ENCODE measurements around the gene C6orf89.

DNA sequence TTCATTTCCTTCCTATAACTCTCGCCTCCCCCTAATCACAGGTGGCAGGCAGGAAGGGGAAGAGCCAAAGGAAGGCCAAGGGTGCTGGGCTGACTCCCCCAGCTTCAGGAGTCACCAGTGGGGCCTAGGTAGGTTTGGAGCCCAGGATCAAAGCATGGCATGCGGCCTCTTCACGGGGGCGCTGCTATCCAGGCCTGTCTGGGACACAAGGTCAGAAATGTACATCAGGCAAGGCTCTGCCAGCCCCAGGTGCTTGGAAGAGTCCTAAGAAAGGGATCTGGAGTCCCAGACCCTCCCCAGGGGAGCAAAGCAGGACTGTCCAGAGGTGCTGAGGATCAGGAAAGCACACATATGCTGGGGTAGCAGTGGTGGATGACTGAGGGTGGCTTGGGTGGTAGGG, 79.2 kb downstream of the C6orf89 start:
- TF ChIP-seq CTCF (IDR thresholded peaks at IDR 0.05; ENCODE audit: poor library complexity, severe bottlenecking) (no peak), EZH2 (IDR thresholded peaks at IDR 0.05; ENCODE audit: borderline replicate concordance, insufficient read depth, low read length, poor library complexity, severe bottlenecking) (no peak), POLR2AphosphoS5 (IDR thresholded peaks at IDR 0.05) (no peak), MXI1 (conservative IDR thresholded peaks at IDR 0.05; ENCODE audit: poor library complexity, severe bottlenecking) (no peak)

All from neural cell (in vitro differentiated cells).